ENCODE data around the gene NANS.
"Not testable (repeated sequence)": the region's sequence is repeated elsewhere in the genome, so short reads cannot be mapped to it uniquely, and the experiment has no call there.

The NANS gene

GRCh38 chr9:98080780-98081179 is 24.2 kb downstream of the NANS start:
- DNase-seq = no peak

- peak; percentile 35 for DNase-seq
These were observed 25.1 kb downstream of the NANS start for GRCh38 chr9:98081477-98082219.

- no peak for DNase-seq
These were observed 26.5 kb downstream of the NANS start for GRCh38 chr9:98083061-98083501.

GRCh38 chr9:98083566-98084183 is 27.1 kb downstream of the NANS start:
- DNase-seq = no peak

GRCh38 chr9:98084396-98084795 is 27.9 kb downstream of the NANS start:
- DNase-seq = no peak

GRCh38 chr9:98085058-98085457 is 28.5 kb downstream of the NANS start:
- no peak for DNase-seq

- no peak for DNase-seq
These were observed 29.4 kb downstream of the NANS start for GRCh38 chr9:98085944-98086343.

GRCh38 chr9:98086461-98086860 is 29.9 kb downstream of the NANS start:
- DNase-seq = no peak

- DNase-seq = no peak
These were observed 31.2 kb downstream of the NANS start for GRCh38 chr9:98087420-98088354.

- DNase-seq = not testable (repeated sequence)
These were observed 34.1 kb downstream of the NANS start for GRCh38 chr9:98090674-98091073.

- no peak for DNase-seq
These were observed 35.4 kb downstream of the NANS start for GRCh38 chr9:98091735-98092612.

- DNase-seq = no peak
These were observed 36.0 kb downstream of the NANS start for GRCh38 chr9:98092613-98092931.

GRCh38 chr9:98094316-98094715 is 37.8 kb downstream of the NANS start:
- no peak for DNase-seq

GRCh38 chr9:98094851-98095250 is 38.3 kb downstream of the NANS start:
- DNase-seq = no peak

- DNase-seq = no peak
These were observed 38.9 kb downstream of the NANS start for GRCh38 chr9:98095401-98095800.

- DNase-seq = no peak
These were observed 39.6 kb downstream of the NANS start for GRCh38 chr9:98096091-98096490.

- DNase-seq = peak; percentile 37
These were observed 41.3 kb downstream of the NANS start for GRCh38 chr9:98097836-98098235.

GRCh38 chr9:98099346-98099745 is 42.8 kb downstream of the NANS start:
- no peak for DNase-seq

GRCh38 chr9:98099898-98100297 is 43.4 kb downstream of the NANS start:
- DNase-seq = no peak

- DNase-seq = no peak
These were observed 43.9 kb downstream of the NANS start for GRCh38 chr9:98100456-98100855.

GRCh38 chr9:98101416-98101815 is 44.9 kb downstream of the NANS start:
- no peak for DNase-seq

- DNase-seq = peak; percentile 81
These were observed 45.3 kb downstream of the NANS start for GRCh38 chr9:98101868-98102273.

- no peak for DNase-seq
These were observed 47.9 kb downstream of the NANS start for GRCh38 chr9:98104445-98104881.

Measured in stimulated activated naive CD4-positive, alpha-beta T cell treated with Interleukin-2 at 50 U/mL for 16 hours (primary cell).